ENCODE data around the gene WBP1.
"Not testable (repeated sequence)": the region's sequence is repeated elsewhere in the genome, so short reads cannot be mapped to it uniquely, and the experiment has no call there.

Gene WBP1

DNA sequence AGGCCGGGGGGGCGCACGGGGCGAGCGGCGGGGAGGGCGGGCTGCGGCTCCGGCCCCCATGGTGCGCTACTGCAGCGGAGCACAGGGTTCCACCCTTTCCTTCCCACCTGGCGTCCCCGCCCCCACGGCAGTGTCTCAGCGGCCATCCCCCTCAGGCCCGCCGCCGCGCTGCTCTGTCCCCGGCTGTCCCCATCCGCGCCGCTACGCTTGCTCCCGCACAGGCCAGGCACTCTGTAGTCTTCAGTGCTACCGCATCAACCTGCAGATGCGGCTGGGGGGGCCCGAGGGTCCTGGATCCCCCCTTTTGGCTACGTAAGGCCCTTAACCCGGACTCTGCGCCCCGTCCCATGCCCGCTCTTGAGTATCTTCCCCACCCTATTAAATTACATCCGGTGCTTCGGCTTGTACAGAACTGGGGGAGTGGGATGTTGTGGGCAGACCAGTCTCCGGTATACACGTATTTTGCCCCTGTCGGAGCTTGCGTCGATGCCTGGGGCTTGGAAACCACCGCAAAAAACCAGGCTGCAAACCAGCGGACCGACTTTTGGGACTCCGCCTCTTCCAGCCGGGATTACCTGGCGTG, 598 bp upstream of the WBP1 start:
- DNase-seq (ENCODE audit: low read depth) = no peak
- TF ChIP-seq, protein P1, sequence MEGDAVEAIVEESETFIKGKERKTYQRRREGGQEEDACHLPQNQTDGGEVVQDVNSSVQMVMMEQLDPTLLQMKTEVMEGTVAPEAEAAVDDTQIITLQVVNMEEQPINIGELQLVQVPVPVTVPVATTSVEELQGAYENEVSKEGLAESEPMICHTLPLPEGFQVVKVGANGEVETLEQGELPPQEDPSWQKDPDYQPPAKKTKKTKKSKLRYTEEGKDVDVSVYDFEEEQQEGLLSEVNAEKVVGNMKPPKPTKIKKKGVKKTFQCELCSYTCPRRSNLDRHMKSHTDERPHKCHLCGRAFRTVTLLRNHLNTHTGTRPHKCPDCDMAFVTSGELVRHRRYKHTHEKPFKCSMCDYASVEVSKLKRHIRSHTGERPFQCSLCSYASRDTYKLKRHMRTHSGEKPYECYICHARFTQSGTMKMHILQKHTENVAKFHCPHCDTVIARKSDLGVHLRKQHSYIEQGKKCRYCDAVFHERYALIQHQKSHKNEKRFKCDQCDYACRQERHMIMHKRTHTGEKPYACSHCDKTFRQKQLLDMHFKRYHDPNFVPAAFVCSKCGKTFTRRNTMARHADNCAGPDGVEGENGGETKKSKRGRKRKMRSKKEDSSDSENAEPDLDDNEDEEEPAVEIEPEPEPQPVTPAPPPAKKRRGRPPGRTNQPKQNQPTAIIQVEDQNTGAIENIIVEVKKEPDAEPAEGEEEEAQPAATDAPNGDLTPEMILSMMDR (IDR thresholded peaks at IDR 0.05; ENCODE audit: low read length, missing control alignments) = no peak
- H3K4me3 ChIP-seq (replicated peaks; ENCODE audit: low read depth, low read length) = peak overlapping the region; percentile 63

DNA sequence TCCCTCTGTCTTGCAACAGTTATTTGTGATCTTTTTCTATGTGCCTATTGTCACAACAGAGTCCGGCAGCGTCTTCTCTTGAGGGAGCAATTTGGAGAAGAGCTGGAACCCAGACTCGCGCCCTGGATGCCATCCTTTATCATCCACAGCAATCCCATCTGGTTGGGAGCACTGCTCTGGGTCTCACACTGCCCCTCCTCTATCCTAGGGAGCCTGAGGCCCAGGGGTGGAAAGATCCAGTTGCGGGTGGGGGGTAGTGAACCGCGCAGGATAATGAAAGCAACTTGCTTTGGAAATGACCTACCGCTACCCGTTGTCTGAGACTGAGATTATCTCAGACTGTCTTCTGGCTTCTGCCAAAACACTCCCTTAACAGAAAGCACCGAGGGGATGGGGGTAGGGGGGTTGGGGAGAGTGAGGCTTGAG, 713 bp downstream of the WBP1 start:
- TF ChIP-seq, protein P1 (IDR thresholded peaks at IDR 0.05; ENCODE audit: low read length, missing control alignments) = no peak
- H3K4me3 ChIP-seq (replicated peaks; ENCODE audit: low read depth, low read length) = peak overlapping the region; percentile 97

DNA sequence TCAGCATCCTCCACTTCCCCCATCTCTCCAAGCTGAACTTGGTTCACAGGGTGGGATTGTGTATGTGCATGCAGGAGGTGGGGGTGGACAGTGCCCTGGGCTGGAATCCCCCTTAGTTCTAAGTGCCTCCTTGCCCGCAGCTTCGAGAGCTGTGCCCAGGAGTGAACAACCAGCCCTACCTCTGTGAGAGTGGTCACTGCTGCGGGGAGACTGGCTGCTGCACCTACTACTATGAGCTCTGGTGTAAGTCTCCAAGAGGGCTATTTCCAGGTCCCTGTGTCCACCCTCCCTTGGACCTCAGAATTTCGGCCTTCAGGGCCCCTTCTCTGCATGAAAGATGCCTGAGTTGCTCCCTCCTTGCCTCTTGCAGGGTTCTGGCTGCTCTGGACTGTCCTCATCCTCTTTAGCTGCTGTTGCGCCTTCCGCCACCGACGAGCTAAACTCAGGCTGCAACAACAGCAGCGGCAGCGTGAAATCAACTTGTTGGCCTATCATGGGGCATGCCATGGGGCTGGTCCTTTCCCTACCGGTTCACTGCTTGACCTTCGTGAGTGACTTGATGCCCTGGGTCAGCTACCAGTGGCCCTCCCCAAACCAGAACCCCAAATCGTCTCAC, 1.4 kb downstream of the WBP1 start:
- peak overlapping the region; percentile 97 for H3K4me3 ChIP-seq (replicated peaks; ENCODE audit: low read depth, low read length)
- not testable (repeated sequence) for DNase-seq (ENCODE audit: low read depth)

More for the DNA sequence above, 713 bp downstream of the WBP1 start:
- DNase-seq (ENCODE audit: low read depth) = no peak

DNA sequence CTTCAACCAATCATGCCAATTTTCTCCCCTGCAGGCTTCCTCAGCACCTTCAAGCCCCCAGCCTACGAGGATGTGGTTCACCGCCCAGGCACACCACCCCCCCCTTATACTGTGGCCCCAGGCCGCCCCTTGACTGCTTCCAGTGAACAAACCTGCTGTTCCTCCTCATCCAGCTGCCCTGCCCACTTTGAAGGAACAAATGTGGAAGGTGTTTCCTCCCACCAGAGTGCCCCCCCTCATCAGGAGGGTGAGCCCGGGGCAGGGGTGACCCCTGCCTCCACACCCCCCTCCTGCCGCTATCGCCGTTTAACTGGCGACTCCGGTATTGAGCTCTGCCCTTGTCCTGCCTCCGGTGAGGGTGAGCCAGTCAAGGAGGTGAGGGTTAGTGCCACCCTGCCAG, 1.9 kb downstream of the WBP1 start:
- H3K4me3 ChIP-seq (replicated peaks; ENCODE audit: low read depth, low read length); DNase-seq (ENCODE audit: low read depth): not testable (repeated sequence)

DNA sequence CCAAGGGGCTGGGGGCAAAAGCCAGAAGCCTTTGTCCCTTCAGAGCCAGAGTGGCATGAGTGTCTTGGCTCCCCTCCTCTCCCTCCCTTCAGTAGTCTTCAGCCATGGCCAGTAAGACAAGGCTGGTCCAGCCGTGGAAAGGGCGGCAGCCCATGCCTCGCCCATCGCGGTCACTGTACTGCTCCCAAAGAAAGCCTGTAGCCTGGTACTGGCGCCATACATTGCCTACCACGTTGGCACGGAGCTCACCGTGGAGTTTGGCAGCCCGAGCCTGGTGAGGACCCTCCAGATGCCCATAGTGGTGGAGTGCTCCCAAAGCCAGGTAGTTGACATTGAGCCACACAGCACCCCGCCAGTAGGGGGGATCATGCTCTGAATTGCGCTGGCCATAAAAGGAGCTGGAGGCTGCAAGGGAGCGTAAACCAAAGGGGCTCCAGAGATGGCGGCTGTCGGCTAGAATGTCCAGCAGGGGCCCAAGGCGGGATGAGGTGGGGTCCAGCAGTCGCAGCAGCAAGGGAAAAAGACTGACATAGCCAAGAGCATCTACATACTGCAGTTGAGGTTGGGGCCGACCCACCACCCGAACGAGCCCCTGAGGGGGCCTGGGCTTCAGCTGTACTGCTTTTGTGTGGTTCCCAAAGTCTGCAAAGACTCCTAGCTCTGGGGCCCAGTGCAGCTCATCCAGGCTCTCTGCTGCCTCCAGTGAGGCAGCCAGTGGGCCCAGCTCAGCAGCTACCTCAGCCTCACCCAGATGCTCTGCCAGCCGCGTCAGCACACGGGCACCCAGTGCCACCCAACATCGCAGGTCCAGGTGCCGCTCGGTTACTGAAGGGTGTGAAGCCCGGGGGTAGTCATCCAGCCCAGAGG, 3.2 kb downstream of the WBP1 start:
- no peak for DNase-seq (ENCODE audit: low read depth)
- TF ChIP-seq, protein P1 (IDR thresholded peaks at IDR 0.05; ENCODE audit: low read length, missing control alignments) = peak; percentile 7
- H3K4me3 ChIP-seq (replicated peaks; ENCODE audit: low read depth, low read length) = no peak overlapping the region

DNA sequence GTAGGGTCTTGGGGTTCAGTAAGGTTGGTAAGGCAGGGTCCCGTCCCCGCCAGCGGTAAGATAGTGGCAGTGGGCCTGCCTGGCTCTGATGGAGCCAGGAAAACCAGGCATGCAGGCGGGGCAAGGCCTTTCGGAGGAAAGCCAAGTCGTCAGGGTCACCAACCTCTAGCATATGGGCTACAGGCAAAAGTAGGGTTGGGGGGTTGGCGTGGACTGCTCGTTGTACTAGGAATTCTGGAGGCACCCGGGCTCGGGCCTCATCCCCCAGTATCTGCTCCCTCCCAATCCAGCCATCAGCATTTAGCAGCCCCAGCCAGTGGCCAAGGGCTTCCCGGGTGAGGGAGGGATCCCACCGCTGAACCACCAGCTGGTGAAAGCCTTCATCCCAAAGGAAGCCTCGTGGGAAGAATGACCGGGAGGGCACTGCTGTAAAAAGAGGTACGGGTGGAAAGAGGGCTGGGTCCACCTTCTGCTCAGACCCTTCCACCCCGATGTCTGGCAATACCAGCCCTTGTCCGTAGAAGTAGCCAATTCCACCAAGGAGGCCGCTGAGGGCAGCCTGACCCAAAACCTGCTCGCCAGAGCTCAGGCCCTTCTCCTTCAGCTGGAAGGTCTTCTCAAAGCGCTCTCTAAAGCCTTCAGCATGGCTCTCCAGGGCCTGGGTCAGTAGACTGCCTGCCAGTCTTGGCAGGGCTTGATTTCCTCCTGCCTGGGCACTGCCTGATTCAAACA, 4.0 kb downstream of the WBP1 start:
- TF ChIP-seq, protein P1 (IDR thresholded peaks at IDR 0.05; ENCODE audit: low read length, missing control alignments) = no peak
- DNase-seq (ENCODE audit: low read depth) = no peak
- H3K4me3 ChIP-seq (replicated peaks; ENCODE audit: low read depth, low read length) = no peak overlapping the region

DNA sequence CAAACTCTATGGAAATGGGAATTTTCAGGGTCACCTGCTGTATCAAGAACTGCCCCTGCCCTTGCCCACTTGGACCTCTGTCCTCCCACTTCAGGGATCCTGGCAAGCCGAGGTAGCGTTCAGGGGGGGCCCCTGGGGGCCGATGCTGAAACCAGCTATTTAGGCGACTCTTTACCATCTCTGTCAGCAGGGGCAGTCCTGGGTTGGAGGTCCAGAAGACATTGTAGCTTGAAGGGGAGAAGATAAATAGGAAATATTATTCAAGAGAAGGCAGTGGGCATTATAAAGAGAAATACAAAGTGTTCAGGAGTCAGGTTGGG, 4.5 kb downstream of the WBP1 start:
- H3K4me3 ChIP-seq (replicated peaks; ENCODE audit: low read depth, low read length) = no peak overlapping the region
- TF ChIP-seq, protein P1 (IDR thresholded peaks at IDR 0.05; ENCODE audit: low read length, missing control alignments) = no peak
- no peak for DNase-seq (ENCODE audit: low read depth)
